GM23248 (cell line): ENCODE measurements around the gene ALPK3. TPM values are rescaled to one million over a fixed set of nuclear protein-coding genes. Genes with fewer than 3 reads are reported as not detected.

Experiments used
- DNase-seq: peaks from one replicate; pipeline ENCODE4 v3.0.0-alpha.2; 2015
- H2AFZ ChIP-seq: fragments of 200-600 bp; sonication (generic); 2 replicates; pipeline ENCODE4 v1.6.1; 2016; ENCODE audit warnings: antibody characterized with exemption
- H3F3A ChIP-seq: fragments of 200-600 bp; sonication (generic); 2 replicates; pipeline ENCODE4 v1.6.1; 2016; ENCODE audit warnings: mild to moderate bottlenecking, antibody characterized with exemption, mixed run types; ENCODE audit not compliant: insufficient read depth
- H3K27ac ChIP-seq: fragments of 200-600 bp; sonication (generic); 2 replicates; pipeline ENCODE4 v1.5.1; 2016; ENCODE audit warnings: mild to moderate bottlenecking
- H3K27me3 ChIP-seq: fragments of 200-600 bp; sonication (generic); replicated peaks from 2 replicates; pipeline ENCODE4 v1.6.1; 2016; ENCODE audit warnings: mild to moderate bottlenecking; ENCODE audit not compliant: insufficient read depth
- H3K36me3 ChIP-seq: fragments of 200-600 bp; sonication (generic); 2 replicates; pipeline ENCODE4 v1.6.1; 2016; ENCODE audit warnings: low read depth, mild to moderate bottlenecking
- H3K4me1 ChIP-seq: fragments of 200-600 bp; sonication (generic); 2 replicates; pipeline ENCODE4 v1.6.1; 2016; ENCODE audit warnings: mild to moderate bottlenecking; ENCODE audit not compliant: insufficient read depth
- H3K4me2 ChIP-seq: fragments of 200-600 bp; sonication (generic); one replicate; pipeline ENCODE4 v1.6.1; 2016; ENCODE audit warnings: mild to moderate bottlenecking; ENCODE audit not compliant: unreplicated experiment
- H3K4me3 ChIP-seq: fragments of 200-600 bp; sonication (generic); 2 replicates; pipeline ENCODE4 v1.5.1; 2016; ENCODE audit warnings: mild to moderate bottlenecking
- H3K79me2 ChIP-seq: fragments of 200-600 bp; sonication (generic); 2 replicates; pipeline ENCODE4 v1.6.1; 2016; ENCODE audit warnings: mild to moderate bottlenecking; ENCODE audit not compliant: insufficient read depth
- H3K9ac ChIP-seq: fragments of 200-600 bp; sonication (generic); 2 replicates; pipeline ENCODE4 v1.6.1; 2016; ENCODE audit warnings: mild to moderate bottlenecking
- H3K9me2 ChIP-seq: fragments of 200-600 bp; sonication (generic); 2 replicates; pipeline ENCODE4 v1.6.1; 2016; ENCODE audit warnings: mixed run types, mild to moderate bottlenecking, moderate library complexity; ENCODE audit not compliant: insufficient read depth
- H3K9me3 ChIP-seq: fragments of 200-600 bp; sonication (generic); one replicate; pipeline ENCODE4 v1.6.1; 2017; ENCODE audit warnings: low read depth
- H4K20me1 ChIP-seq: fragments of 200-600 bp; sonication (generic); 2 replicates; pipeline ENCODE4 v1.6.0; 2016; ENCODE audit not compliant: insufficient read depth
- EZH2 ChIP-seq: fragments of 200-600 bp; sonication (generic); IDR thresholded peaks from 2 replicates; pipeline ENCODE4 v1.6.1; 2018; ENCODE audit warnings: antibody characterized with exemption, mild to moderate bottlenecking; ENCODE audit not compliant: insufficient read depth, poor library complexity, severe bottlenecking
- EZH2phosphoT487 ChIP-seq: fragments of 200-600 bp; sonication (generic); IDR thresholded peaks from 2 replicates; pipeline ENCODE4 v1.6.1; 2018; ENCODE audit warnings: antibody characterized with exemption, moderate library complexity, mild to moderate bottlenecking, low read depth; ENCODE audit not compliant: insufficient read depth
- WGBS, 2 experiments: methylation state at CpG; one replicate each; pipeline ENCODE4 v1.1.6; 2015 to 2017; ENCODE audit warnings: low lambda C conversion rate in 2 of 2, low coverage in 1 of 2; ENCODE audit errors: missing lambda C conversion rate in 2 of 2; 5-methylcytosine and 5-hydroxymethylcytosine counted together
- in situ Hi-C: fragments of 300-500 bp; cut with MboI; formaldehyde crosslinking; loops from 2 replicates; pipeline ENCODE4 v1.15.0; 2020
- polyA plus RNA-seq: library from polyadenylated mRNA; unstranded; fragments of >200 nt; fragmentation: Nextera tagmentation; extraction: Ambion mirVana; gene quantifications from 2 replicates; pipeline ENCODE4 v1.2.1, GENCODE V29; 2016
- total RNA-seq: library from RNA; depleted of rRNA; stranded (reverse); fragments of >200 nt; shearing (Covaris generic); gene quantifications from 2 replicates; pipeline ENCODE4 v1.2.3, GENCODE V29; 2014

ALPK3 gene
- total and polyA plus RNA-seq, 2 experiments from 2014 or later, result 5.0 TPM; not detected in 1

DNA sequence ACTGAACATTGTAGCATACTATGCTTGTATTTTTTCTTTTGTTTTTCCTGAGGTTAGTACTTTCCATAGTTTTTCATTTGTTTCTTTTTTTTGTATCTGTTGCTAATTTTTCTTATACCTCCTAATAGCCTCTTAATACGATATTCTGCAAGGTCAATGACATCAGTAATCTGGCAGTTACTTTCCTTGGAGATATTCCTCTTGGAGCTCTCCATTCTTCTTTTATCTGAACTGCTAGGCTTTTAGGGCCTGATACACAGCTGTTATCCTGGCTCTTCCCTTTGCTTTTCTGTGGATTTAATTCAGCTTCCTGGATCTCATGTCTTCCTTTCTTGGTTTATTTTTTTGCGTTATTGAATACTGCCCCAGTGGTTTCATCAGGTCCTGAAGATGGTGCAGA is 12.9 kb downstream of the ALPK3 start:
- in situ Hi-C loops, result no loop called here
- no peaks in the 10 kb centered on the region for H3K79me2 ChIP-seq

DNA sequence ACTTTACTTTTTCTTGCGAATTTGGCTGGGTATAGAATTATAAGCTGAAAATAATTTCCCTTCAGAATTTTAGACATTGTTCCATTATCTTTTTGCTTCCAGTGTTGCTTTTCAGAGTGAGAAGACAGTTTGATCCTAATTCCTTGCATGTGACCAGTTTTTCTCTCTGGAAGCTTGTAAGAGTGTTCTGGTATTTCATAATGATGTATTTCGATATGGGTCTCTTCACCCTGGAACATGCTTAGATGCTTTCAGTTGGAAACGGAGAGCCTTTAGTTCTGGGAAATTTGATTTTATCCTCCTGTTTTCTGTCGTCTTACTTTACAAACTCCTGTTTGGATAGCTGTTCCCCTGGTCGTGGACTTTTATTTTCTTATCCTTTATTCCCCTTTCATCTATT is 13.9 kb downstream of the ALPK3 start:
- H4K20me1 ChIP-seq, result no peaks in the 10 kb centered on the region
- in situ Hi-C loops, result no loop called here

More for the DNA sequence above, 12.9 kb downstream of the ALPK3 start:
- Histone ChIP-seq H3K9me3 (no peaks in the 10 kb centered on the region), H3K36me3 (no peaks in the 10 kb centered on the region), H3K27me3 (no peaks in the 10 kb centered on the region), H3K4me1 (no peaks in the 10 kb centered on the region), H3K4me3 (no peak overlapping the region), H3K9me2 (no peaks in the 10 kb centered on the region), H3K4me2 (no peak overlapping the region), H3F3A (no peaks in the 10 kb centered on the region), H3K27ac (no peak overlapping the region), H4K20me1 (no peaks in the 10 kb centered on the region), H3K9ac (no peak overlapping the region), H2AFZ (no peak overlapping the region)
- DNase-seq, result no peak
- no peak for TF ChIP-seq EZH2
- no peak for TF ChIP-seq EZH2phosphoT487
- 51 to 58% methylated on average over 2 of the region's 2 CpGs for WGBS, 2 experiments

DNA sequence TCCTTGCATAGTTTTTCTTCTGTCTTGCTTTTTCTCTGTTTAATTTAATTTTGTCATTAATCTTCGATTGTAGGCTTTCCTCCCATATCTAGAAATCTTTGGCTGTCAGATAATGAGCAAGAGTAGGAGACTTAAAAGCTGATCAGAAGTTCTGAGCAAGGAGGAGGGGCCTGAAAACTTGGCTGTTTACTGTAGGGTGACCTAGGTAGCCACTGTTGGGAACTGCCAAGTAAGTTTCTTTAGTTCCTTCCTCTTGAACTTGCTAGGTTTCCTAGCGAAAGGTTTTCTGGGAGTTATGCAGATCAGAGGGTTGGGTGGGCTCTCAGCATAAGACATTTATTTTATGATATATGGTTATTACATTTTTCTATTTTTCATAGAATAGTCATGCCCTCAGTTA is 14.5 kb downstream of the ALPK3 start:
- Histone ChIP-seq H3K36me3 (no peaks in the 10 kb centered on the region), H3K27me3 (no peaks in the 10 kb centered on the region), H3F3A (no peaks in the 10 kb centered on the region), H3K4me2 (no peak overlapping the region), H3K27ac (no peak overlapping the region), H2AFZ (no peak overlapping the region), H3K9me3 (no peaks in the 10 kb centered on the region), H3K9me2 (no peaks in the 10 kb centered on the region), H3K79me2 (no peaks in the 10 kb centered on the region), H3K9ac (no peak overlapping the region), H4K20me1 (no peaks in the 10 kb centered on the region), H3K4me3 (no peak overlapping the region), H3K4me1 (no peaks in the 10 kb centered on the region)
- in situ Hi-C loops, result no loop called here
- no peak for TF ChIP-seq EZH2phosphoT487
- TF ChIP-seq EZH2, result no peak
- 69 to 72% methylated on average over 2 of the region's 2 CpGs for WGBS, 2 experiments
- no peak for DNase-seq

More for the DNA sequence above, 13.9 kb downstream of the ALPK3 start:
- no peak overlapping the region for H3K9ac ChIP-seq
- no peaks in the 10 kb centered on the region for H3K27me3 ChIP-seq
- H3K79me2 ChIP-seq, result no peaks in the 10 kb centered on the region
- no peaks in the 10 kb centered on the region for H3K36me3 ChIP-seq
- TF ChIP-seq EZH2phosphoT487 (no peak), EZH2 (no peak)
- no peak overlapping the region for H2AFZ ChIP-seq
- H3K27ac ChIP-seq, result no peak overlapping the region
- H3K9me2 ChIP-seq, result no peaks in the 10 kb centered on the region
- no peak overlapping the region for H3K4me3 ChIP-seq
- no peaks in the 10 kb centered on the region for H3F3A ChIP-seq
- H3K4me2 ChIP-seq, result no peak overlapping the region
- no peaks in the 10 kb centered on the region for H3K4me1 ChIP-seq
- no peaks in the 10 kb centered on the region for H3K9me3 ChIP-seq
- 65% methylated on average over 5 of the region's 5 CpGs for WGBS, 2 experiments
- no peak for DNase-seq

DNA sequence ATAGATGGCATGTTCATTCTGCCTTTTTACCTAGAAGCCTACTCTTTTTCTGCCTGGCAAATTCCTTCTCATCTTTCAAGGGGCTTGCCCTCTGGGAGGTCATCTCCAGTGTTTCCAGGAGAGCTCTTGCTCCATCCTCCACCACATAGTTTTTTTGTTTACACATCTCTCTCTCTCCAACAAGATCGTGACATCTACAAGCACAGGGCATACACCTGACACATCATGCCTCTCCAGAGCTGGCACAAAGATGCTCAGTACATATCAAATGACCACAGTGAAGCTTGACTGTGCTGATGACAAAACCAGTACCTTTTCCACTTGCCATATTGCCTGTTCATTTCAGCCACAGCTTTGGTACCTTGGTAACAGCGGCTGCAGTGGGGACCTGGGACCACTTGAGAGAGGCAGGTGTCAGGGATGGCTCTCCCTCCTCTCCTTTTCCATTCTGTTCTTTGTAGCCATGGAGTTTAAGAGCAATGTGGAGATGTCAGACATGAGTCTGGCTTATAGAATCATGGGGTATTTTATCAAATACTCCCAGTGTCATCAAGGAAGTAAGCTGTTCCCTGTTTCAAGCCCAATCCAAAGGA is 15.4 kb downstream of the ALPK3 start:
- H3K4me2 ChIP-seq, result no peak overlapping the region
- no peak for TF ChIP-seq EZH2
- no peaks in the 10 kb centered on the region for H3F3A ChIP-seq
- H3K9ac ChIP-seq, result no peak overlapping the region
- no peaks in the 10 kb centered on the region for H3K9me3 ChIP-seq
- H3K36me3 ChIP-seq, result no peaks in the 10 kb centered on the region
- H3K27ac ChIP-seq, result no peak overlapping the region
- no peaks in the 10 kb centered on the region for H3K9me2 ChIP-seq
- H3K4me1 ChIP-seq, result no peaks in the 10 kb centered on the region
- in situ Hi-C loops, result no loop called here
- WGBS, 2 experiments, result 74 to 84% methylated on average over 2 of the region's 2 CpGs
- no peak overlapping the region for H2AFZ ChIP-seq
- no peak for DNase-seq
- H4K20me1 ChIP-seq, result no peaks in the 10 kb centered on the region
- H3K4me3 ChIP-seq, result no peak overlapping the region
- no peaks in the 10 kb centered on the region for H3K27me3 ChIP-seq
- H3K79me2 ChIP-seq, result no peaks in the 10 kb centered on the region
